Common myeloid progenitor, CD34-positive (primary cell): ENCODE measurements around the gene SSX2IP.

ENCODE experiments used
- CTCF ChIA-PET: fragments of 350-600 bp; sonication (Branson Sonifier 250); formaldehyde crosslinking; loops from one replicate; lab custom pipeline; 2021; ENCODE audit warnings: antibody characterized with exemption; lab: Charles Lee
- POLR2A ChIA-PET: fragments of 350-600 bp; sonication (Branson Sonifier 250); formaldehyde crosslinking; loops from one replicate; lab custom pipeline; 2021; ENCODE audit warnings: antibody characterized with exemption; lab: Charles Lee
- DNase-seq, 3 donors: peaks; one replicate each; pipeline versions ENCODE4 v3.0.0 to v3.0.0-alpha.2; 2013
- H3K27ac ChIP-seq, 2 experiments: 1 replicate in 1 of 2; 2 replicates in 1 of 2; pipeline ENCODE4 v1.7.0; 2013; ENCODE audit warnings: inconsistent platforms in 2 of 2, low read length in 2 of 2, mild to moderate bottlenecking in 2 of 2, low read depth in 1 of 2, moderate library complexity in 1 of 2; ENCODE audit not compliant: severe bottlenecking in 2 of 2, insufficient read depth in 1 of 2, poor library complexity in 1 of 2
- H3K27me3 ChIP-seq, 5 experiments: replicated peaks in 2 of 5; 1 replicate in 3 of 5; 2 replicates in 2 of 5; pipeline versions ENCODE4 v1.6.1 to v1.7.0; 2013; ENCODE audit warnings: low read length in 4 of 5, mild to moderate bottlenecking in 2 of 5, moderate library complexity in 2 of 5, inconsistent platforms in 1 of 5; ENCODE audit not compliant: insufficient read depth in 5 of 5, control insufficient read depth in 4 of 5
- H3K36me3 ChIP-seq, 4 experiments: 1 replicate in 2 of 4; 2 replicates in 2 of 4; pipeline versions ENCODE4 v1.6.1 to v1.7.0; 2013; ENCODE audit warnings: low read length in 3 of 4, control low read depth in 1 of 4, mild to moderate bottlenecking in 1 of 4; ENCODE audit not compliant: control insufficient read depth in 4 of 4, insufficient read depth in 4 of 4
- H3K4me1 ChIP-seq, 4 experiments: 1 replicate in 3 of 4; 2 replicates in 1 of 4; pipeline versions ENCODE4 v1.6.1 to v1.7.1; 2013; ENCODE audit warnings: low read length in 3 of 4, mild to moderate bottlenecking in 3 of 4, control low read depth in 1 of 4, inconsistent platforms in 1 of 4, moderate library complexity in 1 of 4; ENCODE audit not compliant: control insufficient read depth in 4 of 4, insufficient read depth in 4 of 4; ENCODE audit errors: control extremely low read depth in 1 of 4
- H3K4me3 ChIP-seq, 7 experiments: 1 replicate in 4 of 7; 2 replicates in 3 of 7; pipeline versions ENCODE4 v1.5.1 to v1.7.0; 2013; ENCODE audit warnings: mild to moderate bottlenecking in 7 of 7, low read length in 6 of 7, moderate library complexity in 6 of 7, inconsistent platforms in 2 of 7, low read depth in 2 of 7, control low read depth in 1 of 7; ENCODE audit not compliant: insufficient read depth in 4 of 7, control insufficient read depth in 1 of 7; ENCODE audit errors: extremely low read depth in 1 of 7
- H3K9me3 ChIP-seq, 5 experiments: 1 replicate in 4 of 5; 2 replicates in 1 of 5; pipeline versions ENCODE4 v1.6.1 to v1.7.1; 2013; ENCODE audit warnings: low read length in 4 of 5, mild to moderate bottlenecking in 2 of 5, inconsistent platforms in 1 of 5, low read depth in 1 of 5, moderate library complexity in 1 of 5; ENCODE audit not compliant: control insufficient read depth in 4 of 5, insufficient read depth in 2 of 5; ENCODE audit errors: control extremely low read depth in 1 of 5
- WGBS: methylation state at CpG from one replicate; pipeline ENCODE4 v1.1.5; 2013; ENCODE audit not compliant: insufficient coverage; 5-methylcytosine and 5-hydroxymethylcytosine counted together

The SSX2IP gene

DNA sequence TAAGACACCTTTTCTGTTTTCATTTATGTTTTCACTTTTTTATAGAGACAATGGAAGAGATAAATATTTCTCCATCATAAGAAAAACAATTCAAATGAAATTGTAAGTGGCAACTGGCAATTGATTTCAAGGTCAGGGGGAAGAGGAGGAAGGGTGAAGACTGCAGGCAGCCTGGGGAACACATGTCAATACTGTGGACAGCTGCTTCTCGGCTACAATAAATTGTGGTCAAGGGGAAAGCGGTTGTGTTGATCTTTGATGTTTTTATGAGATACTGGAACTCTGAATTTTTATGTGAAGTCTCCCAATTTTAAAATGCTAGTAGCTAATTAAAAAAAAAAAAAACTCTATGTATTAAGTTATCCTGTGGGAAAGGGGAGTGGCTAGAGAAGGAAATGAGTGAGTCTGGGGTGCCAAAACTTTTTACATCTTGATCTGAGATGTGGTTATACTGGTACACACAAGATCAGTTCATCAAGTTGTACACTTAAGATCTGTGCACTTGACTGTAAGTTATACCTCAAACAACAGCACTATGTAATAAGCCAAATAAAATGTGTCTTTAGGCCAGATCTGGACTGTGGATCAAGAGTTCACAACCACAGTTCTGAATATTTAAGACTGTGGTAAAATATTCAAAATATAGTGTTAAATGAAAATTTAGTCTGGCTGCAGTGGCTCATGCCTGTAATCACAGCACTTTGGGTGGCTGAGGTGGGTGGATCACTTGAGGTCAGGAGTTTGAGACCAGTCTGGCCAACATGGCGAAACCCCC lies 18.0 kb downstream of the SSX2IP start:
- Histone ChIP-seq H3K27ac (no peak overlapping the region), H3K4me1 (peaks cover 0 to 3% (median 0%) of the 10 kb centered on the region in 4 experiments), H3K4me3 (no peak overlapping the region), H3K9me3 (peaks cover 0 to under 1% (median 0%) of the 10 kb centered on the region in 5 experiments), H3K27me3 (no peaks in the 10 kb centered on the region), H3K36me3 (peaks cover 0 to 3% (median 1%) of the 10 kb centered on the region in 4 experiments)
- POLR2A ChIA-PET = no interaction called here
- peak in 1 of 3 donors; percentile 12 for DNase-seq
- WGBS = 70% methylated on average over 2 of the region's 3 CpGs
- CTCF ChIA-PET = interaction anchor here (1.3 to 1.5 kb wide), 2 partner anchors 14 to 81 kb away, joined by 3 to 4 read pairs; no protein-coding TSS in a partner anchor

DNA sequence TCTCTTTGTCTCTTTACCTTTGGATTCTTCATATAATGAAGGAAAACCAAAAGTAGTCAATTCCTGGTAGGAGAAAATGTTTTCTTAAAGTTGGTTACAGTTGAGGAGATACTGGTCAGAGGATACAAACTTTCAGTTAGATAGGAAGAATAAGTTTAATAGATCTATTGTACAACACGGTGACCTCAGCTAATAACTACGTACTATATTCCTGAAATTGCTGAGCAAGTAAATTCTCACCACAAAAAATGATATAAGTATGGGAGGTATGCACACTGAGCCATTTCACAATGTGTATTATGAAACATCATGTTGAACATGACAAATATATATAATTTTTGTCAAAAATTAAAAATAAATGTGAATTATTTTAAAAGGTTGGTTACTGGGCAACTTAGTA lies 20.4 kb downstream of the SSX2IP start:
- ChIA-PET POLR2A (no interaction called here), CTCF (interaction anchor here (1.0 to 2.6 kb wide), 8 partner anchors 10 to 228 kb away, joined by 3 to 49 read pairs (median 4); no protein-coding TSS in a partner anchor)
- no peak overlapping the region for H3K4me3 ChIP-seq
- peaks cover 0 to 10% (median 4%) of the 10 kb centered on the region in 4 experiments for H3K36me3 ChIP-seq
- no peaks in the 10 kb centered on the region for H3K9me3 ChIP-seq
- H3K27me3 ChIP-seq = no peaks in the 10 kb centered on the region
- no CpG with 5 or more reads among the region's 2 CpGs for WGBS
- no peak for DNase-seq
- H3K4me1 ChIP-seq = peaks cover 0 to 3% (median 0%) of the 10 kb centered on the region in 4 experiments
- no peak overlapping the region for H3K27ac ChIP-seq

DNA sequence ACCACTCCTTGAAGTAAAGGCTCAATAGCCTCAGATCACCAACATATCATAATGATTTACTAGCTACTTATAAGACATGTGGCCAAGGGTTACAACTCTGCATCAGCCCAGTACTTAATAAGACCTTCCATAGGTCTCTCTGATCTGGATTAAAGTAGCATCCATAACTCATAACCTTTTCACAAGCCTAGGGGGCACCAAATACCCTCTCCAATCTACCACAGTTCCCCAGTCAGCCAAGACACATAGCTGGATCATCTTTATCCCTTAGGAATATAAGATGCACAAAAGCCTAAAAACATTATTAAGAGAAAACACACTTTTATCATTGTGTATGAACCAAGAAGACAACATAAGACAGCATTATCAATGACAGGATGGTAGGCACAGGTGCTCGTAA lies 22.1 kb downstream of the SSX2IP start:
- WGBS = no CpG with 5 or more reads among the region's 1 CpG
- ChIA-PET CTCF (interaction anchor here (0.7 to 2.6 kb wide), 24 partner anchors 8 to 526 kb away, joined by 3 to 49 read pairs (median 4); no protein-coding TSS in a partner anchor), POLR2A (no interaction called here)
- peaks cover 0 to 10% (median 4%) of the 10 kb centered on the region in 4 experiments for H3K36me3 ChIP-seq
- no peaks in the 10 kb centered on the region for H3K9me3 ChIP-seq
- no peak overlapping the region for H3K27ac ChIP-seq
- no peaks in the 10 kb centered on the region for H3K27me3 ChIP-seq
- H3K4me3 ChIP-seq = no peak overlapping the region
- peaks cover 0 to 3% (median 0%) of the 10 kb centered on the region in 4 experiments for H3K4me1 ChIP-seq
- DNase-seq = peak; percentile 31 to 55 (median 42)

DNA sequence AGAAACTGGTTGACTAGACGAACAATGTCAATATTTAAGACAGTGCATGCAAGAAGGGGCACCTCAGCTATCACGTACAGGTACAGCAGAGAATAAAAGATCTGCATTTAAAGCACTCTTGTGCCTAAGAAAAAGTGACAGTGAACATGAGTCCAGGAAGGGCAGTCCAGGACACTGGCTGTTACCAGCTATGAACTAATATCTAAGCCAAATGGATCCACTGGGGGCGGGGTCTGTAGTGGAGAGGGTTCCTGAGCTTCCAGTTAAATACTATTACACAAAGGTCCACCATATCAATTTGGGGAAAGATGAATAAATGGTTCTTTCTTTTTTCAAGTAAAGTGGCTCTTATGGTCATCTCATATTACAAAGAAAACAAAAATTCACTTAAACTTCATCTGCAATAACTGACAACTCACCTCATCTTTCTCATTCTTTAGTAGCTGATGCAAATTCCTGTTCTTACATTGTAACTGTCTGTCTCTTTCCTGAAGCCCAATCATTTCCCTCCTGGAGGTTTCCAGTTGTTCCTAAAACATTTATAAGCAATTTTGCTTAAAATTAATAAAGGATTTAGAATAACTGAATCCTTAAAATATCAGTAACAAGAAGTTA lies 24.5 kb downstream of the SSX2IP start:
- CTCF ChIA-PET = interaction anchor here (1.0 to 1.4 kb wide), 3 partner anchors 25 to 88 kb away, joined by 3 read pairs; no protein-coding TSS in a partner anchor
- H3K9me3 ChIP-seq = no peaks in the 10 kb centered on the region
- no peak for DNase-seq
- no peaks in the 10 kb centered on the region for H3K27me3 ChIP-seq
- 95% methylated on average over 2 of the region's 3 CpGs for WGBS
- H3K36me3 ChIP-seq = peaks cover 4 to 19% (median 10%) of the 10 kb centered on the region in 4 experiments
- POLR2A ChIA-PET = no interaction called here
- H3K27ac ChIP-seq = no peak overlapping the region
- no peaks in the 10 kb centered on the region for H3K4me1 ChIP-seq
- H3K4me3 ChIP-seq = no peak overlapping the region

DNA sequence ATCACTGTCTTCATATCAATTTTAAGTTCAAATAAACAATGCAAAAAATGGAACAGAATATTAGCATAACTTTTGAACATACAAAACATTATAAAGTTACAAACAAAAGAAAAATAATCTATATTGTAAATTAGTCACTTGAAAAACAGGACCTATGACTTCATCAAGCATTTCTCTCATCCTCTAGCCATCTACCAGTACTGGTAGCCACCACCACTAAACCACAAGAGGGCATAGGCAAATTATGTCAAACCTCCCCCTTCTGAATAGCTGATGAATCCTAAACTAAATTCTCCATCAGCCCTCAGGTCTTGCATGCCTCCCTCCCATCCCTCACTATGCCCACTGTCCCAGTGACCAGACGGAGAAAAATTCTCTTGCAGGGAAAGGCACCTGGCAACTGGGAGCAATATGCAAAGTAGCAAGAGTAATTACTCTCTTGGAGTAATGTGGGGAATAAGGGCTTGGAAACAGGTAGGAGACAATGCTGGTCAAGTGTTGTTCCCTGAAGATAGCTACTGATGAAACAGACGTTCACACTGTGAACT lies 37.1 kb downstream of the SSX2IP start:
- peak in 2 of 3 donors; percentile 7 to 21 for DNase-seq
- Histone ChIP-seq H3K4me1 (no peaks in the 10 kb centered on the region), H3K27me3 (no peaks in the 10 kb centered on the region), H3K36me3 (peaks cover 15 to 42% (median 30%) of the 10 kb centered on the region in 4 experiments), H3K27ac (no peak overlapping the region), H3K4me3 (no peak overlapping the region), H3K9me3 (no peaks in the 10 kb centered on the region)
- ChIA-PET POLR2A (no interaction called here), CTCF (interaction anchor here (1.5 kb wide), 2 partner anchors 107 to 282 kb away, joined by 3 to 4 read pairs; no protein-coding TSS in a partner anchor)
- WGBS = no CpG with 5 or more reads among the region's 2 CpGs

DNA sequence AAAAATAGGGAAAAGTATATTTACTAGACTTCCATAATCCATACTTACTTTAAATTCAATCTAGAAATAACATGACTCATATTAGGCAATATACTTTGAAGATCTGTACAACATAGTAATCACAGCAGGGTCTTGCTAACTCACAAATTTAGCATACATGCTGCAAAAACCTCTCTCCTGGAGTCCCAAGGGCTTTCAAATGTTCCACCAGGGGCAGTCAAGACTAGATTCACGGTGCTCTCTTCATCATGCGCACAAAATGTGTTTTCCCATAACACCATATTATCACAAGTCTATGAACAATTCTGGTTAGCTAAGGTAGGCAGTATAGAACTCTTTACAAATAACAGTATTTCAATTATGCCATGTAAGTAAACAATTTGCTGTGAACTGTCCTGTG lies 45.8 kb downstream of the SSX2IP start:
- no peak for DNase-seq
- CTCF ChIA-PET = interaction anchor here (1.0 to 1.2 kb wide), 2 partner anchors 33 to 44 kb away, joined by 3 read pairs; no protein-coding TSS in a partner anchor
- H3K27ac ChIP-seq = no peak overlapping the region
- peaks cover 4 to 14% (median 6%) of the 10 kb centered on the region in 4 experiments for H3K36me3 ChIP-seq
- no CpG with 5 or more reads among the region's 2 CpGs for WGBS
- POLR2A ChIA-PET = no interaction called here
- no peaks in the 10 kb centered on the region for H3K9me3 ChIP-seq
- no peak overlapping the region for H3K4me3 ChIP-seq
- H3K27me3 ChIP-seq = no peaks in the 10 kb centered on the region
- H3K4me1 ChIP-seq = no peaks in the 10 kb centered on the region
